ENCODE data around the gene MAN1B1.
"Not testable (repeated sequence)": the region's sequence is repeated elsewhere in the genome, so short reads cannot be mapped to it uniquely, and the experiment has no call there.

The MAN1B1 gene

DNA sequence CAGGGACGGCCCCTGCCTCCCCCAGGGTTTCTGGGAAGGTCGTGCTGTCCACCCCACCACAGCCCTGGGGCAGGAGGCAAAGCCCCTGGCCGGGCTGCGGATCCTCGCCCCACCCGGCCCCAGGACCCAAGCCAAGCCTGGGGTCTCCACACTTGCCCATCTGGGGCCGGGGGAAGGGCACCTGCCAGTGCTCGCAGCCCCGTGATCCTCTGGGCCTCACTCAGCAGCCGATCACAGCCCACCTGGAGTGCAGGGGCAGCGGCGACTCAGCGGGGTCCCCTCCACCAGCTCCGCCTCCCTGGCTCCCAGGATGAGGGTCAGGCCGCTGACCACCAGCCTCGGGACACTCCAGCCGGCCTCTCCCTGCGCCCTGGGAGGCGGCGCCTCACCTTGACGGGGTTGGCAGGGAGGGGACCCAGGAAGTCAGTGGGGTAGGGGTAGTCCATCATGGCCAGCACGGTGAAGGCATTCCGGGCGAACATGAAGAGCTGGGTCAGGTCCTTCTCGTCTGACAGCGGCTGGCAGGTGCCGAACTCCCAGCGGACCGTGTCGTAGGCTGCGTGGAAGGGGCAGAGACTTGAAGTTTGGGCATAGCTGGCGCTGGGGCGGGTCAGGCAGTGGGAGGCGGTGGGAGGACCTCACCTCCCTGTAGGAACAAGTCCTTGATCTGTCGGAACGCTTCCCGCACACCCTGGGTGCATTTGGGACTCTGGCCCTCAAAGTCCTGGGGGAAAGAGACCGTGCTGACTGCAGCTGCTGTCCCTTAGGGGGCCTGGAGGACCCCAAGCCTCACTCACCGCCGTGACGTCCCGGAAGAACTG lies 26.0 kb downstream of the MAN1B1 start:
- no peak for DNase-seq

DNA sequence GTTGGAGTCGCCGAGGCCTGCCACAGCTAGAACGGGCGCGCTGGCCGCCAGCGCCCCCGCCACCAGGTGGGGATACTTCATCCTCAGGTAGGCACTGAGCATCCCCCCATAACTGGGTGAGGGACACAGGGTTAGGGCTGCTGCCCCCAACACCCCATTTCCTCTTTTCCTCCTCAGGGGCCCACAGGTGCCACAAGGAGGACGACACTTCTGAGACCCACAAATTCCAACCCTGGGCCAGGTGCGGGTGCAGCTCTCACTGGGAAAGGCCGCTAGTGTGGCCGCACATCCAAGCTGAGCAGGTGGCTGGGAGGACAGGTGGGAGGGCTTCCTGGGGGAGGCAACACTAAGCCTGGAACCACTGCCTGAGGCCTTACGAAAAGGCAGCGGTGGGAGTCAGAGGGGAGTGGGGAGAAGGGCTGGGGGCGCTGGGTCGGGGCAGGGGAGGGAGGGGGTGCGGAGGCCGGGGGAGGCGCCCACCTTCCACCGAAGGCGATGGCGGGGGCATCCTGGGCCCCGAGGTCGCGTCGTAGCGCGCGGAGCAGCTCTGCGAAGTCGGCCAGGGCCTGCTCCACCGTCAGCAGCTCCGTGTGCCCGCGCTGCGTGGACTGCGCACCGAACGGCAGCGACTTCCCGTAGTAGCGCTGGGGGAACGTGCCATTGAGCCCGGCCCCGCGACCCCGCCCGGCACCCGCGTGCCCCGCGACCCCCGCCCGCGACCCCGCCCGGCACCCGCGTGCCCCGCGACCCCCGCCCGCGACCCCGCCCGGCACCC lies 26.8 kb downstream of the MAN1B1 start:
- DNase-seq: no peak

DNA sequence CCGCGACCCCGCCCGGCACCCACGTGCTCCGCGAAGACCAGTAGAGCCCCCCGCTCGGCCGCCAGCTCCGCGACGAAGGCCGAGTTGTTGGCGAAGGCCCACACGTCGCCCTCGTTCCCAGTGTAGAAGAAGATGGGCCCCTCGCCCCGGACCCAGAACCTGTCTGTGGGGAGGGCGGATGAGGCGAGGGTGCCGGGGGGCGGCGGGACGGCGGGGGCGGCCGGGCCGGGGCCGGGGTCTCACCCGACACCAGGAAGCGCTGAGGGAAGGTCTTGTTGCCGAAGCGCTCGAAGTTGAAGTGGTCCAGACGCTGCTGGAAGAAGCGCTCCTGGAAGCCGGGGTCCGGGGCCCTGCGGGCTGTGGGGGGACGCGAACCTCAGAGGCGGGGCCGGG lies 27.4 kb downstream of the MAN1B1 start:
- no peak for DNase-seq

DNA sequence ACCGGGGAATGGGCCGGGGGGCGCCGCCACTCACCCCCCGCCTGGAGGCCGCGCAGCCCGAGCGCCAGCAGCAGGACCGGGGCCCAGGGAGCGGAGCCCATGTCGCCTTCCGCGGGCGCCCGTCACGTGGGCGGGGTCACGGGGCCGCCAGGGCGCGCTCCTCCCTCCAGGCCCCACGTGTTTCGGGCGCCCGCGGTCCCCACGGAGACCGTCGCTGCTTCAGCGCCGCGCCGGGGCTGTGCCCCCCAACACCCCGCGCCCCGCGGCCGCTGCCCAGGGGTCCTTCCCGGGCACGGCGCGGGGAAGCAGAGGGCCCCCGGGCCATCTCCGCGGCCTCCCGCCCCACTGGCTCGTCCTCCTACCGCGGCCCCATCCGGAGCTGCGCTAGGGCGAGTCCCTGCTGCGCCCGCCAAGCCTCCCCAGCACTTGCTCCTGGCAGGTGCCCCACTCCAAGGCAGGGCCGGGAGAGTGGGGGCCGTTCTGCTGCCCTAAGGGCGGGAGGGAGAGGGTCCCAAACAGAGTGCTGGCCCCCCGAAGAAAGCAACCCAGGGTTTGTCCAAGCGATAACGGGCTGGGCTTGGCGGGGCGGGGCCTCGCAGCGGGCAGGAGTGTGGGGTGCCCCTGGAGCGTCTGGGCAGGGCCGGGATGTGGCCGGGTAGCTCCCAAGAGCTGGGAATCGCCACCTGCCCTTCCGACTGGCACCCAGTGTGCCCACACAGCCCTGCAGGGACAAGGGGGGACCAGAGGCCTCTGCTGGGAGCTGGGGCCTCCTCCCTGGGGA lies 28.0 kb downstream of the MAN1B1 start, which contains the start of gene DPP7:
Gene DPP7, minus strand, starts transcription at position 121 of the 781 bp plus-strand sequence. Its CDS starts 20 bp downstream, at position 101.
- DNase-seq: no peak

DNA sequence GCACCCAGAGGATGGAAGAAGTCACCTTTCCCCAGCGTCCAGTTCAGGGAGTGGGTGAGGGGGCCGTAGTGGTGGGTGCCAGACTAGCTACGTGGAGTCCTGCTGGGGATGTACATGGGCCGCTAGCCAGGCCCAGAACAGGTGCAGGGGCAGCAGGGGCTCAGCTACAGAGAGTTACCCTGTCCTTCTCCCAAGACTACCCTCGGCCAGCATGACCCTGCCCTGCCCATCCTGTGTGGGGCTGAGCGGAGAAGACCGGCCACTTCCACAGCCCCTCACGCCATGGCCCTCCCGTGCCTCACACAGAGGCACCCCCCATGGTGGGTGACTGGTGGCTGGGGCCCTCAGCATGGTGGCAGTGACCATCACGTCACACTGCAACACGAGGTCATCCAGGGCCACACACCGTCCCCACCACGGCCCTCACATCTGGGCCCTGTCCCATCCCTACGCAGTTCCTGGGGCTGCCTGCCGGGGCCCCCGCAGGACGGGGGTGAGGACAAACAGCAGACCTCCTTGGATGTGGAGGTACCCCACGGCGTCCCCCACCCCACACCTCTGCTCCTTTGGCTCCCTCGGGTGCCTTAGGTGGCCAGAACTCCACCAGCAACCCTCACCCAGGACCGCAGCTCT lies 28.7 kb downstream of the MAN1B1 start:
- DNase-seq: no peak

DNA sequence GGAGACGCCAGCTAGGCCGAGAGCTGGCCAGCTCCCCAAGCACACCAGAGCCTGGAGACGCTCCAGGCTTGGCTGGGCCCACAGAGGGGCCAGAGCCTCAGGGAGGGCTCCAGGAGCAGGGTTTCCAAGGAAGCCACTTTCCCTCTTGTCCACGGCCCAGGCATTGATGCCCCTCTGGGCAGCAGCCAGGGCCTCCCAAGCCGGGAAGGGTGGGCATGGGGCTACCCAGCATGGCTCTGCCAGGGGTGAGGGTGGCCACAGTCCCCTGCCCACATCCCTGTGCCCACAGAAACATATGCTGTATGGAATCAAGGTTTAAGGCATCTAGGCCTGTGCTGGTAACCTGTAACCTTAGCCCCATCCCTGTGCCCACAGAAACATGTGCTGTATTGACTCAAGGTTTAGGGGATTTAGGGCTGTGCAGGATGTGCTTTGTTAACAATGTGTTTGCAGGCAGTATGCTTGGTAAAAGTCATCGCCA lies 29.3 kb downstream of the MAN1B1 start:
- no peak for DNase-seq

DNA sequence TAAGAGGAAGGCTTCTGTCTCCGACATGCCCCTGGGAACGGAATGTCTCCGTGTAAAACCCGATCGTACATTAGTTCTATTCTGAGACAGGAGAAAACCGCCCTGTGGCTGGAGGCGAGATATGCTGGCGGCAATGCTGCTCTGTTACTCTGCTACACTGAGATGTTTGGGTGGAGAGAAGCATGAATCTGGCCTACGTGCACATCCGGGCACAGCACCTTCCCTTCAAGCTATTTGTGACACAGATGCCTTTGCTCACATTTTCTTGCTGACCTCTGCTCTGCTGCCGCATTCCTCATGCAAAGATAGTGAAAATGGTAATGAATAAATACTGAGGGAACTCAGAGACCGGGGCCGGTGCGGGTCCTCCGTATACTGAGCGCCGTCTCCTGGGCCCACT lies 29.9 kb downstream of the MAN1B1 start:
- no peak for DNase-seq

DNA sequence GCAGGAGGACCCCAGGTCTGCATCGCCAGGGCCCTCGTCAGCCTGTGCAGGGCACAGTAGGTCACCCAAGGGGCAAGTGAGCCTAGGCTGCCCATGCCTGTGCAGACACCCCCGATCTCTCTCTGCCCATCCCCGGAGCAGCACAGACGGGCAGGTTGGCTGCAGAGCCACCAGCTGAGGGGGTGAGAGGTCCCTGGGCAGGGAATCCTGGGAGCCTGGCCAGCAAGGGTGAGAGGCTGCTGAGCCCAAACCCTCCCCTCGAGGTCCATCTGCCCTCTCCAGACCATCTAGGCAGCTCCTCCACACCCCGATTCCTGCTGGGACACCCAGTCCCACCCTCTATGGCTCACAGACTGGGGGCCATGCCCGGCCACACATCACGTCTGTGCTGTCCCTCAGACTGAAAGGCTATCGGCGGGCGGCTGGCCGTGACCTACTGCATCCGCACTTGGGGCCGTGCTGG lies 30.5 kb downstream of the MAN1B1 start:
- DNase-seq: no peak

DNA sequence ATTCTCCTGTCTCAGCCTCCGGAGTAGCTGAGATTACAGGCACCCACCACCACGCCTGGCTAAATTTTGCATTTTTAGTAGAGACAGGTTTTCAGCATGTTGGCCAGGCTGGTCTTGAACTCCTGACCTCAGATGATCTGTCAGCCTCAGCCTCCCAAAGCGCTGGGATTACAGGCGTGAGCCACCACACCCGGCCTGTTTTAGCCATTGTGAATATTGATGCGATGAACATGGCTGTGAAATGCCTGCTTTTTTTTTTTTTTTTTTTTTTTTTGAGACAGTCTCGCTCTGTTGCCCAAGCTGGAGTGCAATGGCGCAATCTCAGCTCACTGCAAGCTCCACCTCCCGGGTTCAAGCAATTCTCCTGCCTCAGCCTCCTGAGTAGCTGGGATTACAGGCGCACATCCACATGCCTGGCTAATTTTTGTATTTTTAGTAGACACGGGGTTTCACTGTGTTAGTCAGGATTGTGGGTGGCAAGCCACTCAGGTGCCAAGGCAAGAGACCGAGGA lies 31.4 kb downstream of the MAN1B1 start:
- DNase-seq: not testable (repeated sequence)

DNA sequence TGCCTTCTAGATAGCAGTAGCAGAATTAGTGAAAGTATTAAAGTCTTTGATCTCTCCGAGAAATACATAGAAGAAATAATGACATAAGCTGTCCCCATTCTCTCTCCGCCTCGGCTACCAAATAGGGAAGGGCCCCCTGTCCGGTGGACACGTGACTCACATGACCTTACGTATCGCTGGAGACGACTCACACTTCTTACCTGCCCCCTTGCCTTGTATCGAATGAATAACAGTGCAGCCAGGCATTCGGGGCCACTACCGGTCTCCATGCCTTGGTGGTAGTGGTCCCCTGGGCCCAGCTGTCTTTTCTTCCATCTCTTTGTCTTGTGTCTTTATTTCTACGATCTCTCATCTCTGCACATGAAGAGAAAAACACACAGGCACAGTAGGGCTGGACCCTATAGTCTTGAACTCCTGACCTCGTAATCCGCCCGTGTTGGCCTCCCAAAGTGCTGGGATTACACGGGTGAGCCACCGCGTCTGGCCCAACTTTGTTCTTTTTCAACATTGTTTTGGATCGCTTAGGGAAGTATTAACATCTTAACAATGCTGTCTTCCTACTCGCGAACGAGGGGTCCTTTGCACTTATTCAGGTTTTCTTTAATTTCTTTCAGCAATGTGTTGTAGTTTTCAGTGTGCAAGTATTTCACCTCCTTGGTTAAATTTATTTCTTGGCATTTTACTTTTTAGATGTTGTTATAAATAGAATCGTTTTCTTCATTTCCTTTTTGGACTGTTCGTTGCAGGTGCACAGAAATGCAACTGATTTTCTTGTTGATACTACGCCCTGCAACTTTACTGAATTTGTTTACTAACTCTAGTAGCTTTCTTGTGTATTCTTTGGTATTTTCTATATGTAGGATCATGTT lies 35.4 kb downstream of the MAN1B1 start:
- DNase-seq: not testable (repeated sequence)

DNA sequence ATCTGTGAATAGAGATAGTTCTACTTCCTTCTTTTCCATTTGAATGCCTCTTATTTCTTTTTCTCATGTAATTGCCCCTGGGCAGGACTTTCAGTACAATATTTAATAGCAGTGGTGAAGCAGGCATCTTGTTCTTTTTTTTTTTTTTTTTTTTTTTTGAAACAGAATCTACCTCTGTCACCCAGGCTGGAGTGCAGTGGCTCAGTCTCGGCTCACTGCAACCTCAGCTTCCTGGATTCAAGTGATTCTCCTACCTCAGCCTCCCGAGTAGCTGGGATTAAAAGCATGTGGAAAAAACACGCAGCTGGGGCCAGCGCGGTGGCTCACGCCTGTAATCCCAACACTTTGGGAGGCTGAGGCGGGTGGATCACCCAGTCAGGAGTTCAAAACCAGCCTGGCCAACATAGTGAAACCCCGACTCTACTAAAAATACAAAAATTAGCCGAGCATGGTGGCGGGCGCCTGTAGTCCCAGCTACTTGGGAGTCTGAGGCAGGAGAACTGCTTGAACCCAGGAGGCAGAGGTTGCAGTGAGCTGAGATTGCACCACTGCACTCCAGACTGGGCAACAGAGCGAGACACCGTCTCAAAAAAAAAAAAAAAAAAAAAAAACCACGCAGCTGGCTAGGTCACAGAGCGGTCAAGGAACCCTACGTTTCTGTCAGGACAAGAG lies 36.1 kb downstream of the MAN1B1 start:
- DNase-seq: not testable (repeated sequence)

DNA sequence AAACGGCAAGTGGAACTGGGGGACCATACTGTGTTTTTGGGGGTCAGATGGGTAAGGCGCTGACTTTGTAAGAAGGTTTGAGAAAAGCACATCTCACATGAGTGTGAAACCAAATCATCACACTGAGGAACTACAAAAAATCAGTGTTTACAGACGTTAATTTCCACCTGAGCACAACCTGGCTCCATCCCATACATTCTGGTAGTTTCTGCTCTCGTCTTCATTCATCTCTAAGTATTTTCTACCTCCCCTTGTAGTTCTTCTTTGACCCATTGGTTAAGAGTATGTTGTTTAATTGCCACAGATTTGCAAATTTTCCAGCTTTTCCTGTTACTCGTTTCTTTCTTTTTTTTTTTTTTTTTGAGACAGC lies 36.7 kb downstream of the MAN1B1 start:
- DNase-seq: no peak

DNA sequence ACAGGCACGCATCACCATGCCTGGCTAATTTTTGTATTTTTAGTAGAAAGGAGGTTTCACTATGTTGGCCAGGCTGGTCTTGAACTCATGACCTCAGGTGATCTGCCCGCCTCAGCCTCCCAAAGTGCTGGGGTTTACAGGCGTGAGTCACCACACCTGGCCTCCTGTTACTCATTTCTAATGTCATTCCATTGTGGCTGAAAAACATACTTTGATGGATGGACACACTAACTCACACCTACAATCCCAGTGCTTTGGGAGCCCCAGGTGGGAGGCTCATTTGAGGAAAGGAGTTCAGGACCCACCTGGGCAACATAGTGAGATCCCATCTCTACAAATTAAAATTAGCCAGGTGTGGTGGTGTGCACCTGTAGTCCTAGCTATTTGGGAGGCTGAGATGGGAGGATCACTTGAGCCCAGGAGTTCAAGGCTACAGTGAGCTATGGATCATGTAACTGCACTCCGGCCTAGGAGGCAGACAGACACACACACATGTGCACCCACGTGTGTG lies 37.2 kb downstream of the MAN1B1 start:
- DNase-seq: not testable (repeated sequence)

DNA sequence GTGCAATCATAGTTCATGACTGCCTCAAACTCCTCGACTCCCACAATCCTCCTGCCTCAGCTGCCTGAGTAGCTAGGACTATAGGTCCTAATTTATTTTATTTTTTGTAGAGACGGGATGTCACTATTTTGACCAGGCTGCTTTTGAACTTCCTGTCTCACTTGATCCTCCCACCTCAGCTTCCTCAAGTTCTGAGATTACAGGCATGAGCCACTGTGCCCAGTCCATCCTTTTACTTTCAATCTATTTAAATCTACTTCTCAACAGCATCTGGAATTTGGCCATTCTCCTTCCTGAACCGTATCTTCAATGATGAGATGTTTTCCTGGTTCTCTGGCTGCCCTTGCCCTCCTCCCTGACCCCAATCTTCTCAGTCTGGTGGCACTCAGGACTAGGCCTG lies 40.0 kb downstream of the MAN1B1 start:
- DNase-seq: no peak

DNA sequence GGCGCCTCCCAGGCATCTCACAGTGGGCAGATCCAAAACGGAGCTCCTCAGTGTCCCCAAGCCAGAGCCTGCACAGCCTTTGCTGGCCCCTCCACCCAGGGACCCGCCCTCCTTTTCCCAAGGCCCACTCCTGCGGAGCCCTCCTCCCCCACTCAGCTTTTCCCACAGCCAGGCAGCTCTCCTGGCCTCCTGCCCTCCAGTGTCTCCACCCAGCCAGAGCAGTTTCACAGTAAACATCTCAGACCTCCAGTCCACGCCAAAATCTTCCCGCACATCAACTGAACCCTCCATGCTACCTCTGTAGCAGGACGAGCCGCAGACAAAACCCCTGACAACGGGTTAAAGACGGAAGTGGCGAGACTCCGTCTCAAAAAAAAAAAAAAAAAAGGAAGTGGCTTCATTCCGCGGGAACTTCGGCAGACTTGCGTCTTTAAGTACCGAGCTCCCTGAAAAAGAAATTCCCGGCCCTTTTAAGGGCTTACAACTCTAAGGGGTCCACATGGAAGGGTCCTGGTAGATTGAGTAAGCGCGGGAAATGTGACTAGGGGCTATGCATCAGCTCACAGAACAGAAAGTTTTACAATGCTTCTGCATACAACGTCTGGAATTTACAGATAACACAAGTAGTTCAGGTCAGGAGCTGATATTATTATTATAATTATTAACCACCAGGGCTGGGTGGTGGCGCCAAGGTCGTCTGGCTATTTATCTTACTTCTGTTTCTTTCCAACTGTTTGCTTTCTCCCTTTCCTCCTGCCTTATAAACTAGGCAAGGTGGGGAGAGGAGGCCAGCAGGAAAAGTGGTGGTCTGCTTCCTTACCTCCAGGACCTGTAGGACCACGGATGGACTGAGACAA lies 40.7 kb downstream of the MAN1B1 start:
- DNase-seq: no peak

DNA sequence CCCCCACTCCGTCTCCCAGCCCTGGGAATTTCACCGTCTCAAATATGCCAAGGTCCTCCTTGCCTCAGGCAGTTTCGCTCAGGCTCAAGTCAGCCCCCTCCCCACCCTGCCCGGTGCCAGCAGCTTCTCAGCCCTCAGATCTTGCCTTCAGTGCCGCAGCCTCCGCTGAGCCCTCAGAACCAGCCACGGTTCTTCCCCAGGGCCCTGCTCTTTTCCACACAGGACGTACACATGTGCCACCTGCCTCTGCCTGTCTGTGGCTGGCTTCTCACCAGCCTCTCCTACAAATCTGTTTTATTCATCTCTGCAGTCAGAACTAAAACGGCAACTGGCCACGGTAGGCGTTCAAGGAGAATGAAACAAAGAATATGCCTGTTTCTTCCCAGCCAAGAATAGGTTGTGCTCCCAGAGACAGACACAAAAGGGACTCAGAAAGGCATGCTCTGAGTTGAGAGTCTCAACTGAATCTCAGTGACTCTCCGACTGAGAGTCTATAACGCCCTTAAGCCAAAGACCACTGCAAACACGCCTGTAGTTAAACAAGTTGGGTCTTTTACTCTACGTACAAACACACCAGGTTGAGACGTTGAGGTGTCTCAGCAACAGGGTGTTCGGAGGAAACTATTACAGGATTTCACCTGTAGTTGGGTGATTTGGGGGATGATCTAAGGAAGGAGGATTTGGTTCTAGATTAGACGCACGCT lies 41.5 kb downstream of the MAN1B1 start:
- no peak for DNase-seq

DNA sequence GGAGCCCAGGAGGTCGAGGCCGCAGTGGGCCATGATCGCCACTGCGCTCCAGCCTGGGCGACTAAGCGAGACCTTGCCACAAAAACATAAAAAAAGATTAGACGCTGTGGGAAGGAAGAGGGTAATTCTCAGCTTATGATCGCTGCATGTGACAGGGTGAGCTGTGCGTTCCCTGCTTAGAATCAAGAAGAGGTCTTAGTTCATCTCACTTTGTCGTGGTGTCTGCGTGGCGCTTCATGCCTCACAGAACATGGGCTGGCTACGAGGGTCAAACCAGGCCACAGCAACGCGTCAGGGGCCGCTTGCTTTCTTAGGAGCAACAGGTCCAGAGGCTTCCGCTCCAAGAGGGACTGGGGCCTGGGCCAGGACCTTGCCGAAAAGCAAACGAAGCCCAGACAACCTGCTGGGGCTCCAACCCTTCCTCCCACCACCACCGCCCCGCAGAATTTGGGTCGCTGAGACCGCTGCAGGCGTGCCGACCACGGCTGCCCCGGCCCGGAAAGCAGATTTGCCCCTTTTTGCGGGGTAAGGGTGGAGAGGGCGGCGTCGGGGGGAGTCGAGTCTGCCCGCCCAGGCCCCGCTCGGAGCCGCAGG lies 42.2 kb downstream of the MAN1B1 start:
- DNase-seq: no peak

DNA sequence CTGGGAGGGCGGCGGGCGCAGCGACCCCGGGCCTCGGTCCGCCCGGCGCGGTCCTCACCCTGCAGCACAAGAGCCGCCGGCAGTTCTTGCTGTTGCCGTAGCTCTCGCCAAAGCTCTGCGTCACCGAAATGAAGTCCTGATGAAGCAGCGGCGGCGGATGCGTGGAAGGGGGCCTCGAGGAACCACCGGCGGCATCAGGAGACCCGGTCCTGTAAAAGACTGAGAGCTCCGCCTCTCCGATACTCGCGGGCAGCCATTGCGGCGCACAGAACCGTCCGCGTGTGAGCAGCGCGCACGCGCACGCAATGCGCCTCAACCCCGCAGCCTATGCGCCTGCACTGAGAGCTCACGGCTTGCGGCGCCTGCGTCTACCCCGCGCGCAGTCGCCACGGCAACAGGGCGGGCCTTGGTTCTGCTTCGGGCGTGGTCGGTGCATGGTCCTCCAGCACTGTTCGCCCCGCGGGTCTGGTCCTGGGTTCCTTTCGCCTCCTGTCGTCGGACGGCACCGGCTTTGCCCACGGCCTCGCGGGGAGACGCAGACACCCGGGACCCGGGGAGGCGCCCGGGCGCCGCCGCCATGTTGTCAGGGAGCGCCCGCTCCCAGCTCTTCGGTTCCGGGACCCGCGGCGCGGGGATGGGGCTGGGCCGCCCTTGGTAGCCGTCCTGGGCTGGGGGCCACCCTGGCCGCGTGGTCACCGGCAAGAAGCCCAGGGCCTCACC lies 42.8 kb downstream of the MAN1B1 start:
- DNase-seq: peak; percentile 58
